Mesendoderm (in vitro differentiated cells): Measurements from ENCODE around the gene NRP1.

ENCODE experiments used
- DNase-seq: peaks from one replicate; pipeline ENCODE4 v3.0.0; 2013
- H2AK5ac ChIP-seq: 2 replicates; pipeline ENCODE4 v1.6.1; 2013; ENCODE audit warnings: low read length, inconsistent platforms
- H2BK120ac ChIP-seq: 2 replicates; pipeline ENCODE4 v1.6.1; 2013; ENCODE audit warnings: low read depth, mild to moderate bottlenecking, low read length, moderate library complexity, mixed read lengths
- H2BK15ac ChIP-seq: replicated peaks from 2 replicates; pipeline ENCODE4 v1.6.1; 2013; ENCODE audit warnings: low read depth, mild to moderate bottlenecking, moderate library complexity
- H2BK5ac ChIP-seq: 2 replicates; pipeline ENCODE4 v1.6.1; 2013; ENCODE audit warnings: low read length, inconsistent platforms
- H3K18ac ChIP-seq: 2 replicates; pipeline ENCODE4 v1.6.1; 2013; ENCODE audit warnings: mild to moderate bottlenecking, low read length, mixed read lengths
- H3K23ac ChIP-seq: one replicate; pipeline ENCODE4 v1.6.1; 2013; ENCODE audit warnings: low read length
- H3K27ac ChIP-seq: 2 replicates; pipeline ENCODE4 v1.5.1; 2013; ENCODE audit warnings: low read depth, mild to moderate bottlenecking, inconsistent platforms, low read length, moderate library complexity
- H3K27me3 ChIP-seq: 2 replicates; pipeline ENCODE4 v1.6.1; 2013; ENCODE audit warnings: low read length, control low read depth, mild to moderate bottlenecking, inconsistent platforms; ENCODE audit not compliant: insufficient read depth, poor library complexity
- H3K36me3 ChIP-seq: 2 replicates; pipeline ENCODE4 v1.6.1; 2013; ENCODE audit warnings: low read length, inconsistent platforms; ENCODE audit not compliant: control insufficient read depth, insufficient read depth
- H3K4ac ChIP-seq: one replicate; pipeline ENCODE4 v1.6.1; 2013; ENCODE audit warnings: low read depth, mild to moderate bottlenecking, low read length, moderate library complexity
- H3K4me1 ChIP-seq: 2 replicates; pipeline ENCODE4 v1.6.1; 2013; ENCODE audit warnings: low read depth, low read length, inconsistent platforms; ENCODE audit not compliant: control insufficient read depth
- H3K4me2 ChIP-seq: 2 replicates; pipeline ENCODE4 v1.6.1; 2013; ENCODE audit warnings: low read length
- H3K4me3 ChIP-seq: 2 replicates; pipeline ENCODE4 v1.5.1; 2013; ENCODE audit warnings: mild to moderate bottlenecking, low read length
- H3K56ac ChIP-seq: one replicate; pipeline ENCODE4 v1.6.1; 2013; ENCODE audit warnings: low read length
- H3K79me1 ChIP-seq: 2 replicates; pipeline ENCODE4 v1.6.1; 2013; ENCODE audit warnings: low read length, inconsistent platforms
- H3K79me2 ChIP-seq: 2 replicates; pipeline ENCODE4 v1.6.1; 2013; ENCODE audit warnings: mild to moderate bottlenecking, low read length; ENCODE audit not compliant: control insufficient read depth, insufficient read depth
- H3K9ac ChIP-seq: 2 replicates; pipeline ENCODE4 v1.6.1; 2013; ENCODE audit warnings: low read length, inconsistent platforms
- H4K5ac ChIP-seq: one replicate; pipeline ENCODE4 v1.6.1; 2013; ENCODE audit warnings: low read length
- H4K8ac ChIP-seq: one replicate; pipeline ENCODE4 v1.6.1; 2013; ENCODE audit warnings: low read depth, mild to moderate bottlenecking, control low read depth, low read length, moderate library complexity
- WGBS: extraction: QIAGEN DNeasy Blood & Tissue Kit; methylation state at CpG from one replicate; pipeline ENCODE4 v1.1.7; 2013; ENCODE audit warnings: low lambda C conversion rate, missing lambda C conversion rate; ENCODE audit not compliant: insufficient coverage; ENCODE audit errors: extremely low coverage; 5-methylcytosine and 5-hydroxymethylcytosine counted together

Gene NRP1

GRCh38 chr10:33134011-33134751 lies 200.3 kb downstream of the NRP1 start:
- Histone ChIP-seq H3K18ac (no peak overlapping the region), H3K56ac (no peak overlapping the region), H4K8ac (no peak overlapping the region), H3K4me2 (no peak overlapping the region), H3K4me1 (no peaks in the 10 kb centered on the region), H3K79me2 (no peaks in the 10 kb centered on the region), H3K79me1 (no peaks in the 10 kb centered on the region), H3K23ac (peak overlapping the region; percentile 29), H3K36me3 (no peaks in the 10 kb centered on the region), H3K4me3 (no peak overlapping the region), H2BK120ac (no peak overlapping the region), H3K27me3 (no peaks in the 10 kb centered on the region), H2AK5ac (no peak overlapping the region), H3K9ac (no peak overlapping the region), H2BK5ac (no peak overlapping the region), H2BK15ac (no peak overlapping the region), H3K4ac (no peak overlapping the region), H4K5ac (no peak overlapping the region), H3K27ac (no peak overlapping the region)
- no peak for DNase-seq
- no CpG with 5 or more reads among the region's 11 CpGs for WGBS

GRCh38 chr10:33133557-33133956 lies 200.9 kb downstream of the NRP1 start:
- H3K27me3 ChIP-seq, result no peaks in the 10 kb centered on the region
- no peak overlapping the region for H3K18ac ChIP-seq
- H4K5ac ChIP-seq, result no peak overlapping the region
- no peak for DNase-seq
- H3K79me2 ChIP-seq, result no peaks in the 10 kb centered on the region
- H3K23ac ChIP-seq, result peak overlapping the region; percentile 29
- no peak overlapping the region for H3K27ac ChIP-seq
- H3K79me1 ChIP-seq, result no peaks in the 10 kb centered on the region
- no peaks in the 10 kb centered on the region for H3K36me3 ChIP-seq
- H4K8ac ChIP-seq, result no peak overlapping the region
- no peak overlapping the region for H2BK120ac ChIP-seq
- H2BK5ac ChIP-seq, result no peak overlapping the region
- H3K9ac ChIP-seq, result no peak overlapping the region
- H3K4me1 ChIP-seq, result no peaks in the 10 kb centered on the region
- no peak overlapping the region for H2BK15ac ChIP-seq
- no peak overlapping the region for H3K4ac ChIP-seq
- no peak overlapping the region for H3K4me2 ChIP-seq
- H3K56ac ChIP-seq, result no peak overlapping the region
- no peak overlapping the region for H2AK5ac ChIP-seq
- H3K4me3 ChIP-seq, result no peak overlapping the region

- no peaks in the 10 kb centered on the region for H3K79me1 ChIP-seq
- H3K23ac ChIP-seq, result no peak overlapping the region
- H3K4me1 ChIP-seq, result no peaks in the 10 kb centered on the region
- no peaks in the 10 kb centered on the region for H3K79me2 ChIP-seq
- H2BK15ac ChIP-seq, result no peak overlapping the region
- no peaks in the 10 kb centered on the region for H3K27me3 ChIP-seq
- H3K4me3 ChIP-seq, result no peak overlapping the region
- H3K56ac ChIP-seq, result no peak overlapping the region
- H3K4ac ChIP-seq, result no peak overlapping the region
- H3K18ac ChIP-seq, result no peak overlapping the region
- no CpG with 5 or more reads among the region's 1 CpG for WGBS
- H2BK120ac ChIP-seq, result no peak overlapping the region
- H2AK5ac ChIP-seq, result no peak overlapping the region
- no peak for DNase-seq
- H3K4me2 ChIP-seq, result no peak overlapping the region
- H2BK5ac ChIP-seq, result no peak overlapping the region
- H3K9ac ChIP-seq, result no peak overlapping the region
- H3K36me3 ChIP-seq, result no peaks in the 10 kb centered on the region
- no peak overlapping the region for H3K27ac ChIP-seq
- H4K8ac ChIP-seq, result no peak overlapping the region
- H4K5ac ChIP-seq, result no peak overlapping the region
Measured at GRCh38 chr10:33132626-33133025, 201.8 kb downstream of the NRP1 start.

GRCh38 chr10:33129996-33130386 lies 204.5 kb downstream of the NRP1 start:
- no peak for DNase-seq
- H3K4me2 ChIP-seq, result no peak overlapping the region
- no peak overlapping the region for H3K18ac ChIP-seq
- no CpG with 5 or more reads among the region's 5 CpGs for whole genome bisulfite sequencing
- no peak overlapping the region for H4K5ac ChIP-seq
- H3K79me2 ChIP-seq, result no peaks in the 10 kb centered on the region
- H4K8ac ChIP-seq, result no peak overlapping the region
- H3K27ac ChIP-seq, result no peak overlapping the region
- H3K4me1 ChIP-seq, result no peaks in the 10 kb centered on the region
- H3K23ac ChIP-seq, result no peak overlapping the region
- H3K9ac ChIP-seq, result no peak overlapping the region
- no peak overlapping the region for H3K4ac ChIP-seq
- H3K79me1 ChIP-seq, result no peaks in the 10 kb centered on the region
- H2BK120ac ChIP-seq, result no peak overlapping the region
- H2BK5ac ChIP-seq, result no peak overlapping the region
- H3K27me3 ChIP-seq, result no peaks in the 10 kb centered on the region
- H2AK5ac ChIP-seq, result no peak overlapping the region
- no peak overlapping the region for H3K4me3 ChIP-seq
- H2BK15ac ChIP-seq, result no peak overlapping the region
- H3K56ac ChIP-seq, result no peak overlapping the region
- no peaks in the 10 kb centered on the region for H3K36me3 ChIP-seq

- no peak overlapping the region for H3K9ac ChIP-seq
- no peaks in the 10 kb centered on the region for H3K79me2 ChIP-seq
- no peaks in the 10 kb centered on the region for H3K27me3 ChIP-seq
- H2BK15ac ChIP-seq, result no peak overlapping the region
- DNase-seq, result no peak
- no peak overlapping the region for H4K5ac ChIP-seq
- WGBS, result no CpG with 5 or more reads among the region's 10 CpGs
- no peaks in the 10 kb centered on the region for H3K79me1 ChIP-seq
- no peak overlapping the region for H3K4me3 ChIP-seq
- H3K36me3 ChIP-seq, result no peaks in the 10 kb centered on the region
- no peak overlapping the region for H4K8ac ChIP-seq
- no peak overlapping the region for H2BK120ac ChIP-seq
- no peak overlapping the region for H2BK5ac ChIP-seq
- H3K23ac ChIP-seq, result no peak overlapping the region
- H3K4me1 ChIP-seq, result no peaks in the 10 kb centered on the region
- no peak overlapping the region for H3K4me2 ChIP-seq
- no peak overlapping the region for H2AK5ac ChIP-seq
- H3K56ac ChIP-seq, result no peak overlapping the region
- H3K4ac ChIP-seq, result no peak overlapping the region
- H3K18ac ChIP-seq, result no peak overlapping the region
- H3K27ac ChIP-seq, result no peak overlapping the region
Measured at GRCh38 chr10:33129141-33129995, 205.1 kb downstream of the NRP1 start.
